WI38 (cell line): ENCODE data around the gene CCR5AS.

Source experiments
- H3K4me3 ChIP-seq: 2 replicates; pipeline ENCODE4 v1.5.1; 2011; ENCODE audit warnings: low read depth, mild to moderate bottlenecking, control low read depth, low read length
- CTCF ChIP-seq: IDR thresholded peaks from 2 replicates; pipeline ENCODE4 v1.5.1; 2012; ENCODE audit warnings: low read depth, mild to moderate bottlenecking, control low read depth, low read length

The CCR5AS gene

GRCh38 chr3:46367811-46368210 is 39.1 kb downstream of the CCR5AS start:
- H3K4me3 ChIP-seq: no peak overlapping the region

GRCh38 chr3:46365737-46366524 is 40.9 kb downstream of the CCR5AS start:
- TF ChIP-seq CTCF: no peak
- H3K4me3 ChIP-seq: no peak overlapping the region

More at GRCh38 chr3:46367811-46368210, 39.1 kb downstream of the CCR5AS start:
- TF ChIP-seq CTCF: no peak

GRCh38 chr3:46365041-46365440 is 41.8 kb downstream of the CCR5AS start:
- TF ChIP-seq CTCF: no peak
- H3K4me3 ChIP-seq: no peak overlapping the region

GRCh38 chr3:46361408-46362283 is 45.2 kb downstream of the CCR5AS start:
- no peak for TF ChIP-seq CTCF
- H3K4me3 ChIP-seq: no peak overlapping the region

GRCh38 chr3:46360907-46361306 is 46.0 kb downstream of the CCR5AS start:
- TF ChIP-seq CTCF: no peak
- H3K4me3 ChIP-seq: no peak overlapping the region

- H3K4me3 ChIP-seq: no peak overlapping the region
- TF ChIP-seq CTCF: no peak
Observed at GRCh38 chr3:46359733-46360493, 47.0 kb downstream of the CCR5AS start.
